Progenitor cell of endocrine pancreas (in vitro differentiated cells): ENCODE data around the gene INTS1. TPM values are rescaled to one million over a fixed set of nuclear protein-coding genes. Genes with fewer than 3 reads are reported as not detected.

ENCODE experiments used
- DNase-seq: peaks from one replicate; pipeline ENCODE4 v3.0.0; 2021; ENCODE audit warnings: low spot score; ENCODE audit not compliant: unreplicated experiment
- H3K27ac Mint-ChIP-seq: 2 replicates; pipeline ENCODE4 v1.8.0; 2021; ENCODE audit warnings: mild to moderate bottlenecking, moderate library complexity, mixed read lengths
- H3K27me3 Mint-ChIP-seq: 2 replicates; pipeline ENCODE4 v1.8.0; 2021; ENCODE audit warnings: mixed read lengths
- H3K36me3 Mint-ChIP-seq: 2 replicates; pipeline ENCODE4 v1.8.0; 2022; ENCODE audit warnings: mixed read lengths; ENCODE audit not compliant: insufficient read depth
- H3K4me1 Mint-ChIP-seq: 2 replicates; pipeline ENCODE4 v1.8.0; 2021; ENCODE audit warnings: low read depth, mixed read lengths
- H3K4me3 Mint-ChIP-seq: 2 replicates; pipeline ENCODE4 v1.8.0; 2021; ENCODE audit warnings: low read depth, mild to moderate bottlenecking, moderate library complexity, mixed read lengths
- H3K9me3 Mint-ChIP-seq: 2 replicates; pipeline ENCODE4 v1.8.0; 2021; ENCODE audit warnings: low read depth, mixed read lengths
- total RNA-seq: library from RNA; stranded (reverse); gene quantifications from 2 replicates; pipeline ENCODE4 v1.2.1, GENCODE V29; 2021
- TF ChIP-seq, protein P1 (sequence below): fragments of 200-600 bp; sonication (generic); IDR thresholded peaks from one replicate; pipeline ENCODE4 v1.5.0; 2021; ENCODE audit warnings: antibody characterized with exemption, mild to moderate bottlenecking; ENCODE audit not compliant: unreplicated experiment

INTS1 gene
- total RNA-seq, 1 donor from 2014 or later, result 145 TPM

DNA sequence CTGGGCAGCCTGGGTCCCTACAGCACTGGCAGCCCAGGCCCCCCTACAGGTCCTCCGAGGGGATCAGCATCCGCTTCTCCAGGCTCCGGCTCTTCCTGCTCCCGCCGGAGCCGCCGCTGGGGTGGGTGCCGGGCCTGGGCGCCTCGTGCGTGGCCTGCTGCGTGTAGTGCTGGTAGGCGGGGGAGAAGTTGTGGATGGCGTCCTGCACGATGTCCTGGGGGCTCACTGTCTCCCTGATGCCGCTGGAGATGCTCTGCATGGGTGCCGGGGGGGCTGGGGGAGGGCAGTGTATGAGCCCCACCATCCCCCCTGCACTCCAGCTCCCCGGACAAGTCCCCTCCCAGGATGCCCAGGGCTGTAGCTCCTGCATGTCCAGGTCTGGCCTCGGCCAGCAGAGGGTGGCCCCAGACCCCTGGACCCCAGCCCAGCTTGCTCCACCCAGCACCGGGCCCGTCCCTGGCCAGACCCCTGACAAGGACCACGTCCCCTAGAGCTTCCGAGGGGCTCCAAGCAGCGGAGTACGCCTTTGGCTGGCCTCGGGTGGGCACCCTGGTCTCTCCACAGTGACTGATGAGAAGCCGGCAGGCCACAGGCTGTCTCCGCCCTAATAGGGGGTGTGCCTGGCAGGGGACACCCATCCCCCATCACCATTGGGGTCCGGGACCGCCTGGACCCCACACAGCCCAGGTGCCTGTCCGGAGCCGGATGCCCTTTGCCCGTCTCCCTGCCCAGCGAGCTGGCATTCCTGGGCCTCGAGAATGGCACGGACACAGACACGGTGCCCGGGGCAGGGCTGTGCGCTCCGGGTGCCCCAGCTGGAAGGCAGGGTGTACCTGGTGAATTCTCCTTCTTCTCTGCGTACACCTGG, 43.0 kb upstream of the INTS1 start:
- no peak for DNase-seq
- no peaks in the 10 kb centered on the region for H3K36me3 Mint-ChIP-seq
- no peaks in the 10 kb centered on the region for H3K9me3 Mint-ChIP-seq
- H3K27me3 Mint-ChIP-seq, result no peaks in the 10 kb centered on the region
- H3K27ac Mint-ChIP-seq, result no peak overlapping the region
- H3K4me1 Mint-ChIP-seq, result no peaks in the 10 kb centered on the region
- no peak overlapping the region for H3K4me3 Mint-ChIP-seq
- TF ChIP-seq, protein P1, sequence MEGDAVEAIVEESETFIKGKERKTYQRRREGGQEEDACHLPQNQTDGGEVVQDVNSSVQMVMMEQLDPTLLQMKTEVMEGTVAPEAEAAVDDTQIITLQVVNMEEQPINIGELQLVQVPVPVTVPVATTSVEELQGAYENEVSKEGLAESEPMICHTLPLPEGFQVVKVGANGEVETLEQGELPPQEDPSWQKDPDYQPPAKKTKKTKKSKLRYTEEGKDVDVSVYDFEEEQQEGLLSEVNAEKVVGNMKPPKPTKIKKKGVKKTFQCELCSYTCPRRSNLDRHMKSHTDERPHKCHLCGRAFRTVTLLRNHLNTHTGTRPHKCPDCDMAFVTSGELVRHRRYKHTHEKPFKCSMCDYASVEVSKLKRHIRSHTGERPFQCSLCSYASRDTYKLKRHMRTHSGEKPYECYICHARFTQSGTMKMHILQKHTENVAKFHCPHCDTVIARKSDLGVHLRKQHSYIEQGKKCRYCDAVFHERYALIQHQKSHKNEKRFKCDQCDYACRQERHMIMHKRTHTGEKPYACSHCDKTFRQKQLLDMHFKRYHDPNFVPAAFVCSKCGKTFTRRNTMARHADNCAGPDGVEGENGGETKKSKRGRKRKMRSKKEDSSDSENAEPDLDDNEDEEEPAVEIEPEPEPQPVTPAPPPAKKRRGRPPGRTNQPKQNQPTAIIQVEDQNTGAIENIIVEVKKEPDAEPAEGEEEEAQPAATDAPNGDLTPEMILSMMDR, result no peak

DNA sequence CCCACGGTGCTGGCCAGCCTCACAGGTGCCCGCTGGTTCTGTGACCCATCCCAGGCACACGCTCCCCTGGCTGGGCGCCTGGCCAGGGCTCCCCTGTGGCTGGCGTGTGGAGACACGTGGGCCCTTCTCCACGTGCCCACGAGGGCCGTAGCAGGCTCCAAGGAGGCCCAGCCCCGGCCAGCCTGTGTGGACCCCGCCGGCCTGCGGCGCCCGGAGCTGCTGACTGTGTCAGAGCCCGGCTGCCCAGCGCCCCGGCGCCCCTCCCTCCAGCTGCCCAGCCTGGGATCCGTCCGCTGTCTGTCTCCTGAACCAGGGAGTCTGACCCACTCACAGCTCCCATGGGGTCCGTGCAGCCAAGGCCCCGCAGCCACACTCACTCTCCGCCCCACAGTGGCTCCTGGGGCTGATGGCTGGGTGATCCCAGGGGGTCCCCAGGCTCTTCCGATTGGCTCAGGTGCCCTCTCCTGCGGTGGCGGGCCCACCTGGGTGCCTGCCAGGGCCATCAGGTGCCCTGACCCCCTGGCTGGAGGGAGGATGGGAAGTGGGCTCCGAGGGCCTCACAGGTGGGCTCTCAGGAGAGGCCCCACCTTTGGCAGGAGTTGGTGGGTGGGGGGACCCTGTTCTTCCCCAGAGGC, 42.2 kb upstream of the INTS1 start:
- Mint-ChIP-seq H3K27me3 (no peaks in the 10 kb centered on the region), H3K27ac (no peak overlapping the region), H3K4me3 (no peak overlapping the region), H3K9me3 (no peaks in the 10 kb centered on the region), H3K4me1 (no peaks in the 10 kb centered on the region), H3K36me3 (no peaks in the 10 kb centered on the region)
- DNase-seq, result no peak
- TF ChIP-seq, protein P1, result no peak

GRCh38 chr7:1545417-1546246, 41.4 kb upstream of the INTS1 start:
- no peak overlapping the region for H3K4me3 Mint-ChIP-seq
- H3K36me3 Mint-ChIP-seq, result no peaks in the 10 kb centered on the region
- TF ChIP-seq, protein P1, result no peak
- no peak overlapping the region for H3K27ac Mint-ChIP-seq
- H3K4me1 Mint-ChIP-seq, result no peaks in the 10 kb centered on the region
- no peaks in the 10 kb centered on the region for H3K9me3 Mint-ChIP-seq
- H3K27me3 Mint-ChIP-seq, result no peaks in the 10 kb centered on the region
- no peak for DNase-seq

GRCh38 chr7:1544896-1545416, 40.8 kb upstream of the INTS1 start:
- H3K36me3 Mint-ChIP-seq, result no peaks in the 10 kb centered on the region
- no peak overlapping the region for H3K27ac Mint-ChIP-seq
- TF ChIP-seq, protein P1, result no peak
- no peak overlapping the region for H3K4me3 Mint-ChIP-seq
- DNase-seq, result no peak
- H3K4me1 Mint-ChIP-seq, result no peaks in the 10 kb centered on the region
- H3K27me3 Mint-ChIP-seq, result no peaks in the 10 kb centered on the region
- H3K9me3 Mint-ChIP-seq, result no peaks in the 10 kb centered on the region
